BE2C (cell line): ENCODE data around the gene TIGIT.

Experiments used
- DNase-seq: peaks from one replicate; pipeline ENCODE4 v3.0.0-alpha.2; 2020
- H3K27me3 ChIP-seq: fragments of 250-450 bp; sonication (Bioruptor Pico); 2 replicates; pipeline ENCODE4 v1.5.1; 2020; ENCODE audit warnings: mild to moderate bottlenecking
- H3K36me3 ChIP-seq: fragments of 250-450 bp; sonication (Bioruptor Pico); 2 replicates; pipeline ENCODE4 v1.5.1; 2020; ENCODE audit warnings: mild to moderate bottlenecking
- H3K4me1 ChIP-seq: fragments of 250-450 bp; sonication (Bioruptor Pico); 2 replicates; pipeline ENCODE4 v1.5.1; 2020
- H3K4me3 ChIP-seq: 2 replicates; pipeline ENCODE4 v1.5.1; 2011; ENCODE audit warnings: low read depth, low read length
- H3K9me3 ChIP-seq: fragments of 250-450 bp; sonication (Bioruptor Pico); 2 replicates; pipeline ENCODE4 v1.5.1; 2020
- CTCF ChIP-seq: IDR thresholded peaks from 2 replicates; pipeline ENCODE4 v1.5.1; 2012; ENCODE audit warnings: mild to moderate bottlenecking, low read depth, low read length

TIGIT gene

GRCh38 chr3:114350271-114350670 is 56.4 kb downstream of the TIGIT start:
- H3K27me3 ChIP-seq, result no peaks in the 10 kb centered on the region
- no peak overlapping the region for H3K4me3 ChIP-seq
- peaks cover 12% of the 10 kb centered on the region for H3K36me3 ChIP-seq
- H3K4me1 ChIP-seq, result no peaks in the 10 kb centered on the region
- TF ChIP-seq CTCF, result no peak
- DNase-seq, result no peak
- H3K9me3 ChIP-seq, result no peaks in the 10 kb centered on the region

GRCh38 chr3:114350690-114351089 is 56.9 kb downstream of the TIGIT start:
- Histone ChIP-seq H3K4me1 (no peaks in the 10 kb centered on the region), H3K9me3 (no peaks in the 10 kb centered on the region), H3K27me3 (no peaks in the 10 kb centered on the region), H3K36me3 (peaks cover 12% of the 10 kb centered on the region), H3K4me3 (no peak overlapping the region)
- no peak for TF ChIP-seq CTCF
- DNase-seq, result no peak

- no peak for DNase-seq
- no peak for TF ChIP-seq CTCF
- no peaks in the 10 kb centered on the region for H3K4me1 ChIP-seq
Measured at GRCh38 chr3:114351123-114351821, 57.4 kb downstream of the TIGIT start.

GRCh38 chr3:114351822-114352145 is 58.0 kb downstream of the TIGIT start:
- H3K27me3 ChIP-seq, result no peaks in the 10 kb centered on the region
- H3K36me3 ChIP-seq, result peaks cover 12% of the 10 kb centered on the region
- H3K9me3 ChIP-seq, result no peaks in the 10 kb centered on the region
- TF ChIP-seq CTCF, result no peak
- no peak overlapping the region for H3K4me3 ChIP-seq
- DNase-seq, result no peak
- no peaks in the 10 kb centered on the region for H3K4me1 ChIP-seq

More at GRCh38 chr3:114351123-114351821, 57.4 kb downstream of the TIGIT start:
- Histone ChIP-seq H3K36me3 (peaks cover 12% of the 10 kb centered on the region), H3K9me3 (no peaks in the 10 kb centered on the region), H3K4me3 (no peak overlapping the region), H3K27me3 (no peaks in the 10 kb centered on the region)

DNA sequence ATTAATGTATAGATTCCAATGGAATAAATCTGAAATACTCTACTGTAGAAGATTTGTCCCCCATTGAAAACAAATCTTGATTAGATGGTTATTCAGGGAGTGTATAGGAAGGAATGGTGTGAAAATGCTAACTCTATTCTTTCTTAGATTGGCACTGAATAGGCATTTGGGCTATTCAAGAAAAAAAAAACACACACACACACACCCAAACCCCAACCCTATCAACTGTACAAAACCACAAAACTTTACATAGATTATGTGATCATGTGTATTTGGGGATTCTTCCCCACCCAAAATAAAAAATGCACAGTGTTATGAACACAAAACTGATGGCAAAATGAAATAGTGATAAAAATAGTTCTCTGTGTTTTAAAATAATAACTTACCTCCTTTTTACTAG is 61.8 kb downstream of the TIGIT start:
- H3K36me3 ChIP-seq, result peaks cover 6% of the 10 kb centered on the region
- no peaks in the 10 kb centered on the region for H3K27me3 ChIP-seq
- H3K4me3 ChIP-seq, result no peak overlapping the region
- H3K4me1 ChIP-seq, result no peaks in the 10 kb centered on the region
- DNase-seq, result no peak
- no peaks in the 10 kb centered on the region for H3K9me3 ChIP-seq
- TF ChIP-seq CTCF, result no peak

GRCh38 chr3:114356066-114356465 is 62.2 kb downstream of the TIGIT start:
- no peak for TF ChIP-seq CTCF
- Histone ChIP-seq H3K27me3 (no peaks in the 10 kb centered on the region), H3K4me1 (no peaks in the 10 kb centered on the region), H3K9me3 (no peaks in the 10 kb centered on the region), H3K36me3 (peaks cover 6% of the 10 kb centered on the region), H3K4me3 (no peak overlapping the region)
- DNase-seq, result no peak
